NCI-H1092 (cell line): ENCODE measurements around the gene MINDY1.

ENCODE experiments used
- DNase-seq: peaks from one replicate; lab custom pipeline; 2025; lab: John Stamatoyannopoulos, UW

The MINDY1 gene

DNA sequence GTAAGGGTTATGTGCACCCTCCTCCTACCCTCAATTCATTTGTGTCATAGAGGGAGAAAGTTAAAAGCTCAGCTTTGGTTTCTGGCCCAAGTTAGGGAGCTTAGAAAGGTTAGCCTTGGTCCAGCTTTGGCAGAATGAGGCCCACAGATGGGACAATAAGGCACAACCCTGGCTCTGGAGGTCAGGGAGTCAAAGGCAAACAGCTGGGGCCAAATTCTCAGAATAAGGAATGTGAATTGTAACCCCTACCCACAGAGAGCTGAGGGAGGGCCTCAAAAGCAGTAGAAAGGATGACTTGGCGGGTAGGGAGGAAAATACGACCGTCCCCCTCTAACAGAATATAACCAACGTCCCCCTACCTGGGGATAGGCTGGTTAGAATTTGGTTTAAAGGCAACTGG lies 41.1 kb downstream of the MINDY1 start:
- no peak for DNase-seq

DNA sequence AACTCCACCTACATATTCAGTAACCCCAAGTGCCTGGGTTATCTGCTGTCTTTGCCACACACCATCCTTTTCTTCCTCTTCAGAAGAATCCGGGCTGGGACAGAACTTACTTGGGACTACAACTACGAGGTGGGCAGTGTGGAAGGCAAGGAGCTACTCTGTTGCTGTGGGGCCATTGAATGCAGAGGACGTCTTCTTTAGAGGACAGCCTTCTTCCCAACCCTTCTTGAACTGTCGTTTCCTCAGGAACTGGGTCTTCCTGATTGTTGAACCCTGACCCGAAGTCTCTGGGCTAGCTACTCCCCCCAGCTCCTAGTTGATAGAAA lies 42.6 kb downstream of the MINDY1 start:
- no peak for DNase-seq

DNA sequence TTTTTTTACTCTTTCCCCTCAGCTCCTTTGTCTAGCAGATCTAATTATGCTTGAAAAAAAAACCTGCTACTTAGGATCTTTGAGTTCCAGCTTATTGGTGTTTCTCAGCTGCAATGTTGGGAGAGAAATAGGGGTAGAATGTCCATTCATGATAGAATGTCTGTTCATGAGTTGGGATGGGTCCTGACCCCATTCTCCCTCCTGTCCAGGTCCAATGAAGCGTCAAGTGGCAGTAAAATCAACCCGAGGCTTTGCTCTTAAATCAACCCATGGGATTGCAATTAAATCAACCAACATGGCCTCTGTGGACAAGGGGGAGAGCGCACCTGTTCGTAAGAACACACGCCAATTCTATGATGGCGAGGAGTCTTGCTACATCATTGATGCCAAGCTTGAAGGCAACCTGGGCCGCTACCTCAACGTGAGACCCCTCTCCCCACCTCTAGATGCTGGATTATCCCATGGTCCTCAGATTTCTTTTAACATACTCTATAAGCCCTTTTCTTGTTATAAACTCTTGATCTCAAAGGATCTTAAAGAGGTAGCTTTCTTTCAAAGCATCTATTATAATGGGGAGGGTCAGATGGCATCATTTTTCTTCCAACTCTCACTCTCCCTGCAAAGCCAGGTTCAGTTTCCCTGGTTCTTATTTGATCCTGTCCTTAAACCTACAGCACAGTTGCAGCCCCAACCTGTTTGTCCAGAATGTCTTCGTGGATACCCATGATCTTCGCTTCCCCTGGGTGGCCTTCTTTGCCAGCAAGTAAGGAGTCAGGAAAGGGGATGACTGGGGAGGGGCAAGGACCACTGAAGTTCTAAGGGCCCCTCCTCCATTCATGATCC lies 43.2 kb downstream of the MINDY1 start:
- no peak for DNase-seq

DNA sequence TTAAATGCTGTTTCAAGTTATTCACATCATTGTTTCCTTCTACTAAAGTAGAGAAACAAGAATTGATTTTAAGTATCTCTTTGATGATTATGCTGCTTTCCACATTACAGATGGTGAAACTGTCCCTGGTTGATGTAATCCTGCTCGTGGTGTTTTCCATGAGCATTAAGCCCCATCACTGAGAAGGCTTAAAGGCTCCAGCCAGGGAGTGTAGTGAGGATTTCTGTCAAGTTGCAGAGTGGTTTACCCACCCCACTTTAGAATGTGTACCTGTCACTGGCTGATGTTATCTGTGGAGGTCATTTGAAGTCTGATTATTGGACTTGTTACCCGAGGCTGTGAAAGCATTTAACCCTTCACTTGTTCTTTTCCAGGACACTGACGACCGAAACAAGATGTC lies 44.9 kb downstream of the MINDY1 start:
- DNase-seq = no peak

DNA sequence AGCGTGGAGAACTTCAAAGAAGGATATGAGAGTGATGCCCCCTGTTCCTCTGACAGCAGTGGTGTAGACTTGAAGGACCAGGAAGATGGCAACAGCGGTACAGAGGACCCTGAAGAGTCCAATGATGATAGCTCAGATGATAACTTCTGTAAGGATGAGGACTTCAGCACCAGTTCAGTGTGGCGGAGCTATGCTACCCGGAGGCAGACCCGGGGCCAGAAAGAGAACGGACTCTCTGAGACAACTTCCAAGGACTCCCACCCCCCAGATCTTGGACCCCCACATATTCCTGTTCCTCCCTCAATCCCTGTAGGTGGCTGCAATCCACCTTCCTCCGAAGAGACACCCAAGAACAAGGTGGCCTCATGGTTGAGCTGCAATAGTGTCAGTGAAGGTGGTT lies 46.1 kb downstream of the MINDY1 start:
- no peak for DNase-seq

DNA sequence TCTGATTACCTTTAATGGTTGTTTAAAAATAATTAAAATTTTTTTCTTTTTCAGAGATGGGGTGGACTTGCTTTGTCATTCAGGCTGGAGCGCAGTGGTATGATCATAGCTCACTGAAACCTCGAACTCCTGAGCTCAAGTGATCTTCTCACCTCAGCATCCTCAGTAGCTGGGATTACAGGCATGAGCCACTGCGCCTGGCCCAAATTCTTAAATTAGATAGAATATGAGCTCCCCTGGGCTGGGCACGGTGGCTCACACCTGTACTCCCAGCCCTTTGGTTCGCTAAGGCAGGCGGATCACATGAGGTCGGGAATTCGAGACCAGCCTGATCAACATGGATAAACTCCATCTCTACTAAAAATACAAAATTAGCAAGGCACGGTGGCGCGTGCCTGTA lies 49.0 kb downstream of the MINDY1 start:
- DNase-seq = no peak

DNA sequence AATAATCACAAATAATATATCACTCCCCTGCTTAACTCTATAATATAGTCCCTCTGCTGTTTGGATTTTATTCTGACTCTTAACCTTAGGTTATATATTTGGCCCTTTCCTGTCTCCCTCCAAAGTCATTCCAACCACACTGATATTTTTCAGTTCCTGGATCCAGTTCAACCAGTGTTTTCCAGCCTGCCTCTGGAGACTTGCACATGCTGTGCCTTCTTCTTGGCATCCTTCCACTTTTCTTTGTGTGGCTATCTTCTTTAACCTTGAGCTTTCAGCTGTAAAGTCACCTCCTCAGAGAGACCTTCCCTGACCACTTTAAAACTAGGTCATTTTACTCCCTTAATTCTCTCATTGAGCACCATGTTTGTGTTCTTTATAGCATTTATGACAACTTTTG lies 51.4 kb downstream of the MINDY1 start:
- no peak for DNase-seq

DNA sequence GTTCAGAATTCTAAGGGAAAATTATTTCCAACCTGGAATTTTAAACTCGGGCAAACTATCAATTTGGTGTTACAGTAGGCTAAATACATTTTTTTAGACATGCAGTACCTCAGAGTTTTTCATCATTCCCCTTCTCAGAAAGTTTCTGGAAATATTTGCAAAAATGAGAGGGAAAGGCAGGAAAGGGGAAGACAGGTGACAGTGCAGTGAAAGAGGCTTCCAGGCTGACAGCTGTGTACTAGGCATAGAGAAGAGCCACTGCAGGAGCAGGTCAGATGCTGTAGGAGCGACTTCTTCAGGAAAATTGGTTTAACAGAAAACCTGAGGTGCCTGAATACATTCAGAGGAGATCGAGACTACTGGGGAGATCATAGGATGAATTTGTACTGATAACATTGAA lies 52.0 kb downstream of the MINDY1 start:
- no peak for DNase-seq
